ENCODE measurements around the gene HLX. TPM values are rescaled to one million over a fixed set of nuclear protein-coding genes. Genes with fewer than 3 reads are reported as not detected.

HLX gene
- total RNA-seq, 1 experiment from 2014 or later, result 0.39 TPM

GRCh38 chr1:220920967-220921366, 41.7 kb downstream of the HLX start:
- no peak for DNase-seq (ENCODE audit: low read depth, low spot score)
- TF ChIP-seq SIN3A (IDR thresholded peaks at IDR 0.05; ENCODE audit: borderline replicate concordance, insufficient read depth, low read depth, low read length), result no peak
- TF ChIP-seq, protein P1, sequence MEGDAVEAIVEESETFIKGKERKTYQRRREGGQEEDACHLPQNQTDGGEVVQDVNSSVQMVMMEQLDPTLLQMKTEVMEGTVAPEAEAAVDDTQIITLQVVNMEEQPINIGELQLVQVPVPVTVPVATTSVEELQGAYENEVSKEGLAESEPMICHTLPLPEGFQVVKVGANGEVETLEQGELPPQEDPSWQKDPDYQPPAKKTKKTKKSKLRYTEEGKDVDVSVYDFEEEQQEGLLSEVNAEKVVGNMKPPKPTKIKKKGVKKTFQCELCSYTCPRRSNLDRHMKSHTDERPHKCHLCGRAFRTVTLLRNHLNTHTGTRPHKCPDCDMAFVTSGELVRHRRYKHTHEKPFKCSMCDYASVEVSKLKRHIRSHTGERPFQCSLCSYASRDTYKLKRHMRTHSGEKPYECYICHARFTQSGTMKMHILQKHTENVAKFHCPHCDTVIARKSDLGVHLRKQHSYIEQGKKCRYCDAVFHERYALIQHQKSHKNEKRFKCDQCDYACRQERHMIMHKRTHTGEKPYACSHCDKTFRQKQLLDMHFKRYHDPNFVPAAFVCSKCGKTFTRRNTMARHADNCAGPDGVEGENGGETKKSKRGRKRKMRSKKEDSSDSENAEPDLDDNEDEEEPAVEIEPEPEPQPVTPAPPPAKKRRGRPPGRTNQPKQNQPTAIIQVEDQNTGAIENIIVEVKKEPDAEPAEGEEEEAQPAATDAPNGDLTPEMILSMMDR (IDR thresholded peaks at IDR 0.05), result no peak
- no peak for TF ChIP-seq TCF7L2 (IDR thresholded peaks at IDR 0.05; ENCODE audit: low read depth, low read length)
- no peak for TF ChIP-seq POLR2AphosphoS5 (IDR thresholded peaks at IDR 0.05; ENCODE audit: low read depth, low read length)
- TF ChIP-seq, protein P2, sequence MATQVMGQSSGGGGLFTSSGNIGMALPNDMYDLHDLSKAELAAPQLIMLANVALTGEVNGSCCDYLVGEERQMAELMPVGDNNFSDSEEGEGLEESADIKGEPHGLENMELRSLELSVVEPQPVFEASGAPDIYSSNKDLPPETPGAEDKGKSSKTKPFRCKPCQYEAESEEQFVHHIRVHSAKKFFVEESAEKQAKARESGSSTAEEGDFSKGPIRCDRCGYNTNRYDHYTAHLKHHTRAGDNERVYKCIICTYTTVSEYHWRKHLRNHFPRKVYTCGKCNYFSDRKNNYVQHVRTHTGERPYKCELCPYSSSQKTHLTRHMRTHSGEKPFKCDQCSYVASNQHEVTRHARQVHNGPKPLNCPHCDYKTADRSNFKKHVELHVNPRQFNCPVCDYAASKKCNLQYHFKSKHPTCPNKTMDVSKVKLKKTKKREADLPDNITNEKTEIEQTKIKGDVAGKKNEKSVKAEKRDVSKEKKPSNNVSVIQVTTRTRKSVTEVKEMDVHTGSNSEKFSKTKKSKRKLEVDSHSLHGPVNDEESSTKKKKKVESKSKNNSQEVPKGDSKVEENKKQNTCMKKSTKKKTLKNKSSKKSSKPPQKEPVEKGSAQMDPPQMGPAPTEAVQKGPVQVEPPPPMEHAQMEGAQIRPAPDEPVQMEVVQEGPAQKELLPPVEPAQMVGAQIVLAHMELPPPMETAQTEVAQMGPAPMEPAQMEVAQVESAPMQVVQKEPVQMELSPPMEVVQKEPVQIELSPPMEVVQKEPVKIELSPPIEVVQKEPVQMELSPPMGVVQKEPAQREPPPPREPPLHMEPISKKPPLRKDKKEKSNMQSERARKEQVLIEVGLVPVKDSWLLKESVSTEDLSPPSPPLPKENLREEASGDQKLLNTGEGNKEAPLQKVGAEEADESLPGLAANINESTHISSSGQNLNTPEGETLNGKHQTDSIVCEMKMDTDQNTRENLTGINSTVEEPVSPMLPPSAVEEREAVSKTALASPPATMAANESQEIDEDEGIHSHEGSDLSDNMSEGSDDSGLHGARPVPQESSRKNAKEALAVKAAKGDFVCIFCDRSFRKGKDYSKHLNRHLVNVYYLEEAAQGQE (IDR thresholded peaks at IDR 0.05; ENCODE audit: insufficient read depth in 1 of 2, low read depth in 2 of 2, low read length in 1 of 2), result no peak
- in situ Hi-C loops (cut with HindIII; ENCODE audit: low pct_unique_long_range_greater_than_20kb, low sequenced_read_pairs), result no loop called here
- Histone ChIP-seq H3K9me3 (ENCODE audit: control insufficient read depth, insufficient read depth, low read depth, low read length) (no peaks in the 10 kb centered on the region), H3K27me3 (ENCODE audit: control insufficient read depth, insufficient read depth, low read length) (no peaks in the 10 kb centered on the region), H3K4me1 (ENCODE audit: control insufficient read depth, insufficient read depth, low read length) (no peaks in the 10 kb centered on the region), H3K27ac (ENCODE audit: low read length) (no peak overlapping the region), H3K36me3 (ENCODE audit: control insufficient read depth, insufficient read depth, low read length) (no peaks in the 10 kb centered on the region), H3K4me3 (ENCODE audit: low read depth in 2 of 2, low read length in 2 of 2) (no peak overlapping the region)
- no TSS peak for BruUV-seq (replicated peaks)
- no peak for ATAC-seq
- intact Hi-C loops (cut with micrococcal nuclease; ENCODE audit: unreplicated experiment), result no loop called here
- ChIA-PET POLR2A (no interaction called here), CTCF (no interaction called here)

GRCh38 chr1:220921498-220921897, 42.3 kb downstream of the HLX start:
- TF ChIP-seq, protein P1 (IDR thresholded peaks at IDR 0.05), result no peak
- DNase-seq (ENCODE audit: low read depth, low spot score) (no peak), ATAC-seq (no peak)
- CTCF ChIA-PET, result no interaction called here
- Histone ChIP-seq H3K4me3 (ENCODE audit: low read depth in 2 of 2, low read length in 2 of 2) (no peak overlapping the region), H3K27me3 (ENCODE audit: control insufficient read depth, insufficient read depth, low read length) (no peaks in the 10 kb centered on the region), H3K9me3 (ENCODE audit: control insufficient read depth, insufficient read depth, low read depth, low read length) (no peaks in the 10 kb centered on the region), H3K36me3 (ENCODE audit: control insufficient read depth, insufficient read depth, low read length) (no peaks in the 10 kb centered on the region), H3K27ac (ENCODE audit: low read length) (no peak overlapping the region), H3K4me1 (ENCODE audit: control insufficient read depth, insufficient read depth, low read length) (no peaks in the 10 kb centered on the region)
- no TSS peak for BruUV-seq (replicated peaks)
- POLR2A ChIA-PET, result no interaction called here
- intact Hi-C loops (cut with micrococcal nuclease; ENCODE audit: unreplicated experiment), result no loop called here
- in situ Hi-C loops (cut with HindIII; ENCODE audit: low pct_unique_long_range_greater_than_20kb, low sequenced_read_pairs), result no loop called here
